ENCODE data around the gene RBPMS2.
A peak's percentile ranks its signal among the peaks of the same experiment; 100 is the strongest.
"Not testable (repeated sequence)": the region's sequence is repeated elsewhere in the genome, so short reads cannot be mapped to it uniquely, and the experiment has no call there.

The RBPMS2 gene

DNA sequence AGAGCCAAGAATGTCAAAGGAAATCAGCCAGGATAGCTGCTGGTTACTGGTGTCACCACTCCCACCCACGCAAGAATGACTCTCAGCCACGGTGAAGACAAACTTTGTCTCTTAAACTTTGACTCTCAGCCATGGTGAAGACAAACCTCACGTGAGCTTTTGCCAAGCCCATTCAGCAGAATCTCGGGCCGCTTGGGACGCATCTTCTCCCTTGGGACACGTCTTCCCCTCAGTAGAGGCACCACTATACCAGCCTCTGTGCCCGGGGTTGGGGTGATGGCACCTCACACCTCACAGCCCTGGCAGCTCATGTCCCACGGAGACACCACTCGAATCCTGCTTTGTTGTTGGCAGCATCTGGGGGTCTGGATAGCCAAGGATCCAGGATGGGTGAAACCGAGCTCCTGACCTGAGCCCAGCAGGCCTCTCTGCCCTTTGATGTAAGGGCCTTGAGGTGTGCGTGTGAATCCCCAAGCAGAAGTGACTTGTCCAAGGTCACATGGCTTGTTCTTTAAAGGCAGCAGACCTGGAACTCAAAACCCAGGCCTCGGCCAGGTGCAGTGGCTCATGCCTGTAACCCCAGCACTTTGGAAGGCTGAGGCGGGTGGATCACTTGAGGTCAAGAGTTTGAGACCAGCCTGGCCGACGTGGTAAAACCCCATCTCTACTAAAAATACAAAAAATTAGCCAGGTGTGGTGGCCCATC lies 21.8 kb downstream of the RBPMS2 start:
- no peak for DNase-seq (ENCODE audit: low spot score)

DNA sequence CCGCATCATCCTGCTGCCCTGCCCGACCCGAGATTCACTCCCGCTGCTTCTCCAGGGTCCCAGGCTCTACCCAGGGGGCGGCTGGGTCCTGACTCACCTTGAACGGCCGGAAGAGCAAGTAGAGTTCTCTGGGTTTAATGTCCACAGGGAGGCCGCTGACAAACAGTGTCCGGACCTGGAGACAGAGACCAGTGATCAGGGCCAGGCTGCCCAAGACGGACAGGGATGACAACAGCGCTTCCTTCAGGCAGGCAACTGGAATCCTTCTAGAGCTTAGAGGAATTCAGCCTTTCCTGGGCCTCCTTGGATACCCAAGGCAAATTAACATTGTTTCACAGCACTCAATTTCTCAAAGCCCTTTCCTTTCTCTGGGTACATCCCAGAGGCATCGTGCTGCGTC lies 23.9 kb downstream of the RBPMS2 start:
- no peak for DNase-seq (ENCODE audit: low spot score)

DNA sequence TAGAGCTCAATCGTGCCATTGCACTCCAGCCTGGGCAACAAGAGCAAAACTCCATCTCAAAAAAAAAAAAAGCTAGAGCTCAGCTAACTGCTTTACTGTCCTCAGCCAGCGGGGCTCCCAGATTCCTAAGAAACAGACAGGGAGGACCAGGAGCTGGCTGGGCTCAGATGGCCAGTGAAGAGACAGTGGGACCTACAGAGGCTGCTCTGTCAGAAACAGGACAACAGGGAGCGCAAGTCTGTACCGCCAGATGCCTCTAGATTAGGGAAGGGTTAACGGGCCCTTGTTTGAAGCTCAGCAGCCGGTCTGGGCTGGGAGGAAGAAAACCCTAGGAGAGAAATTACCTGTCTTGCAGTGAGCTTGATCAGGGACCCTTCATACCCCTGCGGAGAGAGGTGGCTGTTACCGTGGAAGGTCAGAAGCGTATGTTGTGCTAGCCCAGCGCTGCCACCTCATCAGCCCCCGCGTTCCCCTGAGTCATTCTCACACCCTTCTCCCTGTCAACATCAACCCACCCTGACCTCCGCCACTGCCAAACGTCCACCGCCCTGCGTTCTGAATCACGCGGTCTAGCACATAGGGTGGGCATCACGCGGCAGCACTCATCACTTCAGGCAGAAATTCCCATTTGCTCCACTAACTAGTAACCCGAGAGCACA lies 25.3 kb downstream of the RBPMS2 start:
- DNase-seq (ENCODE audit: low spot score): no peak

DNA sequence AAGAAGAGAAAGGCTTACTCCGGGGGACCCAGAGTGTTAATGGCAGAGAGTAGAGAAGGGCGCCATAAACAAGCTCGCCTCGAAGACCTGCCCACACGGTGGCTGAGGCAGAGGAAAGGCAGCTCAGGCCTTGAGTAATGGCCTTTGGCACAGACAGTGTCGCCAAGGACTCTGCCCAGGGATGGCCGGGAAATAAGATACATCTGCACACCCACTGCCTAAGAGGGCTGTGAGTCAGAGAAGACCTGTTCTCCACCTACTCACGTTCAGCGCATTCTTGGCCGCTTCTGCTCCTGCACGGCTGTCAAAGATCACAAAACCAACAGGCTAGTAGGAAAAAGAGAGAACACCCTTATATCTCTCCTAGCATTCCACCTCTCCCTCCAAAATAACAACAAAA lies 26.2 kb downstream of the RBPMS2 start:
- DNase-seq (ENCODE audit: low spot score): no peak

DNA sequence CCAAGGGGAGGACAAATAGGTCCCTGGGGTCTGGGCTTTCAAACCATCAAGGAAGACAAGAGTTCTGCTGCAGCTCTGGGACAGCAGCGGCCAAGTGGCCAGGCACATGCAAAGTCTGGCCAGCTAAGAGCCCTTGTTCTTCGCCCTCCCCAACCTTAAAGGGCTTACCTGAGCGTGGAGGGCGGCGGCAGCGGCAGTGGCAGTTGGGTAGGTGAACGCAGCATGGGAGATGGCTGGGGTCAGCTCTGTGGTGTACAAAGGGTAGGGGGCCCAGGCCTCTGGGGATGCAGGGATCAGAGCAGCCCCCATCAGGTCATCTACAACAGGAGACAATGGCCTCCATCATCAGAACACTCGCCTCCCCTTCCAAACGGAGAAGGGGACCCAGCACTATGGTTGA lies 27.1 kb downstream of the RBPMS2 start:
- no peak for DNase-seq (ENCODE audit: low spot score)

DNA sequence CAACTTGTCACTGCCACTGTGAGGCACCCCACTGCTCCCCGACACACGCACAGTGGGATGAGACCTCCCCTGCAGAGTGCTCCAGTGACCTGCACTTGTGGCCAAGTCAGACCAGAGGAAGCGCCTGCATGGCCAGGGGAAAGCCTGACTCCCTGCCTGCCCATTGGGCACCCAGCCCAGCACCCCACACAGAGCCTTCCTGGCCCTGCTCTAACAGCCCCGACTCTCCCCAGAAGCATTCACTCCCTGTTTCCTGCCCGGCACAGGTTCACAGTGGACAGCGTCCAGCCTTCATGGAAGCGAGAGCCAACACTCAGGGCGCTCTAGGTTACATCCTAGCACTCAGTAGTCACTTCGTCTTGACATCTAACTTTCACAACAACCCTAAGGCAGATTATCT lies 27.8 kb downstream of the RBPMS2 start:
- no peak for DNase-seq (ENCODE audit: low spot score)

DNA sequence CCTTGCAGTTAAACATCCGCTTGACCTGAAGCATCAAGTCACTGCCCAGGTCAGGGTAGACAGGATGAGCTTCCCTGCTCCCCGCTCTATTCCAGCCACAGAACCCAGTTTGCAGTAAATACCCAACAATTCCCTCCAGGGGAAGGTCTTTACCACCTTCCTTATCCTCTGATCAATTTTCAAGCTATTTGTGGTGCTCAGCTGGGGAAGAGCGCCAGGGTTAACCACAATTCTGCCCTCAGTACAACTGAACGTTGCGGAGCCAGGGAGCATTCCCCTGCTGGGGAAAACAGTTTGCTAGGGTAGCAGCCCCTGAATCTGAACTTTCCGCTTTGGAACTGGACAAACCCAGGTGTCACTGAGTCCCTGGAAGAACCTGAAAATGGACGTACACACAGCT lies 28.5 kb downstream of the RBPMS2 start:
- DNase-seq (ENCODE audit: low spot score): no peak

DNA sequence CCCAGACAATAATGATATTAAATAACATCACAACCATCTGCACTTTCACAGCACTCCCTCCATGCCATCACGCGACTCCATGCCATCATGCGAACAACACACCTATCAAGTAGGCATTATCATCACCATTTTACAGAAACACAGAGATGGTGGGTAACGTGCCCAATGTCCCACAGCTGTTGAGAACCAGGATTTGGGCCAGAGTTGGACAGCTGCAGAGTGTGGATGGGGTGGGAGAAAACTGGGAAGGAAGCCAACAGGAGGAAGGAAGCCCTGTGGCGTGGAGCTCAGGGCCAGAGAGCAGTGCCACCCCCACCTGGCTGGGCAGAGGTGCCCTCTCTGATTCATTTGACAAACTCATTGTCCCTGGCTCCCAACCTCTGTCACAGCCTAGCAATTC lies 29.0 kb downstream of the RBPMS2 start:
- no peak for DNase-seq (ENCODE audit: low spot score)

DNA sequence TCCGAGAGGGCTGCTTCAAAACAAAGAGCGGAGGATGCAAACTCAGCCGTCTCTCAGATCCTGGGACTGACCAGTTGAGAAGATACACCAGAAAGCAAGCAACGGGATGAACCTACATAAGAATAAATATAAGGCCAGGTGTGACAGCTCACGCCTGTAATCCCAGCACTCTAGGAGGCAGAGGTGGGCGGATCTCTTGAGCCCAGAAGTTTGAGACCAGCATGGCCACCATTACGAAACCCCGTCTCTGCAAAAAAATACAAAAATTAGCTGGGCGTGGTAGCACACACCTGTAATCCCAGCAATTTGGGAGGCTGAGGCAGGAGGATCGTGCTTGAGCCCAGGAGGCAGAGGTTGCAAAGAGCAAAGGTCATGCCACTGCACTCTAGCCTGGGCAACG lies 31.7 kb downstream of the RBPMS2 start:
- DNase-seq (ENCODE audit: low spot score): no peak

DNA sequence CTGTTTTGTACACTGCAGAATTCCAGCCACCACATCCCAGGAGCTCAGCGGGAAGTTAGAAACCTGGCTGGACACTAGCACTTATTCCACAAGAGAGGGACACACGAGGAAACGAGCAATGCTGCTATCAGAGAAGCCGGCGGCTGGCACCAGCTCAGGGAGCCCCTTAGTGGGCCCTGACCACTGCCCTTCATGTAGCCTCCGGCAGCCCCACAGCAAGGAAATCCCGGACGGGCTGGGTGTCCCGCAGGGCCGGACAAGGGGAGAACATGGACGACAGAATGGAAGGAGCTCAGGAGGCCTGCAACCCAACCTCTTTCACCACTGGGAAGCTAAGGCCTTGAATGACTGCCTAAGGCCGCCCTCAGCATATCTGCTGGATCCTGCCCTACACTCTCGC lies 32.5 kb downstream of the RBPMS2 start:
- no peak for DNase-seq (ENCODE audit: low spot score)

DNA sequence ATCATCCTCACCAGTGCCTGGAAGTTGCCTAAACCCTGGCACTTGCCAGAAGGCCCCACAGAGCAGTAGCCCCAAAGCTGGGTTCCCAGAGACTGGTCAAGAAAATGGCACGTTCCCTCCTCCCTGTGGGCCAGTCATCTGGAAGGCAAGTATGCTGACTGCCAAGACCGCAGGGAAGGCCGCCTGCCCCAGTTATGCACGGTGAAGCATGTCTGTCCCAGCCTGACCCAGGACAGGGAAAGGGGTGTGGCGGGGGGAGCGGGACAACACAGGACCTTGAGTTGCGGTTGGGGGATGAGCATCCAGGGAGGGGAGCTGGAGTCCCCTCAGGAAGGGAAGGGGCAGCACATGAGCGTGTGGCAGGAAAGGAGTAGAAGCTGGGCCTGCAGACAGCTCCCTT lies 33.0 kb downstream of the RBPMS2 start:
- no peak for DNase-seq (ENCODE audit: low spot score)

DNA sequence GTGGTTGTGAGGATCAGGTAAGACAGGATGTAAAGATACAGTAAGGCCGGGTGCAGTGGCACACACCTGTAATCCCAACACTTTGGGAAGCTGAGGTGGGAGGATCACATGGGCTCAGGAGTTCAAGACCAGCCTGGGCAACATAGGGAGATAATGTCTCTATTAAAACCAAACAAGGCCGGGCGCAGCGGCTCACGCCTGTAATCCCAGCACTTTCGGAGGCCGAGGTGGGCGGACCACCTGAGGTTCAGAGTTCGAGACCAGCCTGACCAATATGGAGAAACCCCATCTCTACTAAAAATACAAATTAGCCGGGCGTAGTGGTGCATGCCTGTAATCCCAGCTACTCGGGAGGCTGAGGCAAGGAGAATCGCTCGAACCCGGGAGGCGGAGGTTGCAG lies 33.7 kb downstream of the RBPMS2 start:
- DNase-seq (ENCODE audit: low spot score): not testable (repeated sequence)

DNA sequence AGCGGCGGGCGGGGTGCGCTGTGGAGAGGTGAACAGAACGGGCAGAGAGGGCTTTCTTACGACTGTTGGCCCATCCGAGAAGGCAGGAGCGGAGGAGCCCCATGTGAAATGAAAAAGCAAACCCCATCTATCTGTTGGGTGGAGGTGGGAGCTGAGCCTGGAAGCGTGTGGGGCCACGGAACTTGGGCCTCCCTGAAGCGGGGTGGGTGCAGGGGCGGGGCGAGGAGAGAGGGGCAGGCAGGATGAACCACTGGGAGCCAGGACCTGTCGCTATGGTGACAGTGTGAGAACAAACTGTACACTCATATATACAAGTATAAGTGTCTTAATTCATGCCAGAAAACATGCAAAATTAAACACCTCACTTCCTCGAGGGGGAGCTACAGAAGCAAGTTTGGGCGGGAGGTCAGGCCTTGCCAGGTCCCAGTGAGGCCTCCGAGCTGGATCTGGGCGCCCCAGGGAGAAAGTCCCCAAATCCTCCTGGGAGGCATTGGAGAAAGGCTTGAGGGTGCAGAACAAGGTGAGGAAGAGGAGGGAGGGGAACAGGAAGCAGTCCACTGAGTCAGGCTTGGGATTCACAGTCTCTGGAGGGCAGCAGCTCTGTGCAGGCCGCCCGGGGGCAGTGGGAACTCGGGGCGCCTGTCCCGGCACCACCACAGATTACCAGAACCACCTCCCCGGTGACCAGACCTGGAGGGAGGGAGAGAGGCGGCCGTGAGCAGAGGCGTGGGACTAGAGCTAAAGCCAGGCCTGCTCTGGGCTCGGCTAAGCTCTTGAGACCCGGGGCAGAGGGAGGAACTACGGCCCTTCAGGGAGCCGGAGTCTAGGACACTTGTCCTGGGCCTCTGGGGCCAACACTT lies 34.8 kb downstream of the RBPMS2 start:
- DNase-seq (ENCODE audit: low spot score): peak; percentile 74

DNA sequence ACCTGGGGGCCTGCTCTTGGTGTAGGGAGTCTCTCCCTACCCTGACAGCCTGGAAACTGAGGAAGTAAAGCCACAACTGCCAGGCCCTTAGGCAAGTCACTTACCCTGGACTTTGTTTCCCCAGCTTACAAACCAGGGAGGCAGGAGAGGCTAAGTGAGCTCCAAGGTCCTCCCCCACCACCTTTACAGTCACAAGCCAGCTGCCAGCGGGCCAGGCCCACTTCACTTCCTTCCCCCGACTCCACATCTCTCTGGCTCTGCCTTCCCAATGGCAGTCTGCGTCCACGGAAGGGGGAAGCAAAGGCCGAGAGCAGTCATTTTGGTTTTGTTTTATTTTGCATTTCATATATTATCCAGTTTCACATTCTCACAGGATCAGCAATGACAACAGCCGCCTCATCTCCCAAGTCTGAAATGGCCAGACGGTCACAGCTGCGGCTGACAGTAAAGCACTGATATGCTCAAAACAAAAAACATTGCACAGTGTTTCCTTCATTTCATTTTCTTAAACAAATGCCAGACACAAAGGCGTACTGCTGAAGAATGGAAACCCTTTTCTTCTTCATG lies 35.7 kb downstream of the RBPMS2 start:
- DNase-seq (ENCODE audit: low spot score): no peak

DNA sequence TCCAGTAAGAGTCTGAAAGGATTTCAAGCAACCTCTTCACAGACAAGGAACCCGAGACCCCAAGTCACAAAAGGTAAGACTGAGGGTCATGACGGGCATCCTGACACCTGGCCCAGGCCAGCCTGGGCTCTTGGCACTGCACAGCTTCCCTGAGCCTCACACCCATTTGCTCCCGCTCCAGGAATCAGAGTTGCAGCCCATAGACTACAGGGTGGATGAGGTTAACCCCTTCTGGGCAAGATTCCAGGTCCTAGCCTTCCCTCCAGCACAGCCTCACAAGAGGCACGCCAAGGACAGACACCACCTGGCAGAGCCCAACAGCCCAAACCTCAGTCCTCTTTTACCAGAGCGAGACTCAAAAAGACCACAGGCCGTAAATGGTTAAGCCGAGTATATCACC lies 36.2 kb downstream of the RBPMS2 start:
- DNase-seq (ENCODE audit: low spot score): no peak

DNA sequence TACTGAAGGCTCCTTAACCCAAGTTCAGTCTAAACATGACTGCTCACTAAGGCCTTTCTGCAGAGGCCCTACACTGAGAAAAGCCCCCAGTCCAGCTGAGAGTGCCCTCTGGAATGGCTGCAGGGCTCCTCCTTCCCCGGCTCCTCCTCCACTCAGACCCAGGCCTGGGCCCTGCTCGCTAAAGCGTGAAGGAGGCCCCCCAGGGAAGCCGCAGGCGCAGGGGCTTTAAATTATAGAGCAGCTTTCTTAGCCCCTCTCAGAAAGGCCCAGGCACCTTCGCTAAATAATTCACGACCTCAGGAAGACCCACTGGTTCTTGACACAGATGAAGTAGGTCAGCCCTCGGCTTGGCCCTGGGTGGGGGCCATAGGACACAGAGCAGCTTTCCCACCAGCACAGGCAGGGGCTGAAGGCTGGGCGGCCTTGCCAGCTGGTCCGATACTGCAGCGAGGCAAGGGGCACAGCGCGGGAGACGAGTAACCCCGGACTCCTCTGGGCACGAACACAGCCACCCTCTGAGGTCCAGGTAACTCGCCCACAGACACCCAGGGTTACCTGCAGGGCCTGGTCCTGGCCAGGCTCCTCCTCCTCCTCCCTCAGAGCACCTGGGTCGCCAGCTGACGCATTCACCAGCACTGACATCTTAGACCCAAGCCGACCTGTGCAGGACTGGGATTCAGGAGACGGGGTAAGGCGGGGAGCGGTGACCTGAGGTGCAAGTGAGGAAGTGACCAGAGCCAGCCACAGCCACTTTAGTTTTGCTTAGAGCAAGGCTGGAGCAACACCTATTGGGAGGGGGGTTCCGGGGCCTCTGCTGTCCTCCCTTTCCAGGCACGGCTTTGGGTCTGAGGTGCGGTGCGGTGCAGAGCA lies 36.9 kb downstream of the RBPMS2 start:
- no peak for DNase-seq (ENCODE audit: low spot score)

DNA sequence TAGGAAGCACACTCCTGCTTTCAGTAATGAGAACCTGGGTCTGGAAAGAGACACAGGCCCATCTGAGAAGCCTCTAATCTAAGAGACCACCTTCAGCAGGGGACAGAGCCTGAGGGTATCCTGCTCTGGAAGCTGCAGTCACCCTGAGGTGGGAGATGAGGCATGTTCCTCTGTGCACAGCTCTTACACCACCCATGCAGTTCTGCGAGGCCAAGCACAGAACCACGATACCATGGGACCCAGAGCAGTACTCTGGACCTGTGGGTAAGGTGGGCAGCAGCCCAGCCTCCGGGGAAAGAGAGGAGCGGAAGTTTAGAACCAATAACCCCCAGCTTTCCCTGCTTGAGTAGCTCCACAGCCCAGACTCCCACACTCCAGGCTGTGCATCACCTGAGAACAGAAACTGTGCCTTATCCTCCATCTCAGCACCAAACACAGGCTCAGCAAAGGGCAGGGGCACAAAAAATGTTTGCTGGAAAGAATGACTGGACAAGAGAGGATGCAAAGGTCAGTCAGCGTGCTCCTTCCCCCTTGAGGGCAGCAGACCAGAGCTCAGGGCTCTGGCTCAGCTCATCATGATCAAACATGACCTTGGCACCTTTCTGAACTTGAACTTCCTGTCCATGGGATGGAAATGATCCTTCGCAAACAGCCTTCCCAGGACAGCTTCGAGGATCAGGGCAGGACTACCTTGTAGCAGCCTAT lies 43.1 kb downstream of the RBPMS2 start:
- no peak for DNase-seq (ENCODE audit: low spot score)

DNA sequence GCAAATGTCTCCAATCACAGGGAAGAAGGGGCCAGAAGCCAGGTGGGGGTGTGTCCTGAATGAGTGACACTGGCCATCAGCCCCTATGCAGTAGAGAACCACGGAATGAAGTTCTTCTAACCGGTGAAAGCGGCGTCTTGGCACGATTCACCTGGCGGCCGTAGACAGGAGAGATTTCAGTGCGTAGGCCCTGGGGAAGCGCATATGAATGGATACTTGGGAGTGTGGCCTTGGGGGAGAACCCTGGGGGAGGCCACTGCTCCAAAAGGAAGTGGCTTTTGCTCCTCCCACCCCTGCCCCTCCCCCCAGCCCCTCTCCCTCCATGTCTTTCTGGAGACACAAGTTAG lies 43.6 kb downstream of the RBPMS2 start:
- DNase-seq (ENCODE audit: low spot score): no peak

DNA sequence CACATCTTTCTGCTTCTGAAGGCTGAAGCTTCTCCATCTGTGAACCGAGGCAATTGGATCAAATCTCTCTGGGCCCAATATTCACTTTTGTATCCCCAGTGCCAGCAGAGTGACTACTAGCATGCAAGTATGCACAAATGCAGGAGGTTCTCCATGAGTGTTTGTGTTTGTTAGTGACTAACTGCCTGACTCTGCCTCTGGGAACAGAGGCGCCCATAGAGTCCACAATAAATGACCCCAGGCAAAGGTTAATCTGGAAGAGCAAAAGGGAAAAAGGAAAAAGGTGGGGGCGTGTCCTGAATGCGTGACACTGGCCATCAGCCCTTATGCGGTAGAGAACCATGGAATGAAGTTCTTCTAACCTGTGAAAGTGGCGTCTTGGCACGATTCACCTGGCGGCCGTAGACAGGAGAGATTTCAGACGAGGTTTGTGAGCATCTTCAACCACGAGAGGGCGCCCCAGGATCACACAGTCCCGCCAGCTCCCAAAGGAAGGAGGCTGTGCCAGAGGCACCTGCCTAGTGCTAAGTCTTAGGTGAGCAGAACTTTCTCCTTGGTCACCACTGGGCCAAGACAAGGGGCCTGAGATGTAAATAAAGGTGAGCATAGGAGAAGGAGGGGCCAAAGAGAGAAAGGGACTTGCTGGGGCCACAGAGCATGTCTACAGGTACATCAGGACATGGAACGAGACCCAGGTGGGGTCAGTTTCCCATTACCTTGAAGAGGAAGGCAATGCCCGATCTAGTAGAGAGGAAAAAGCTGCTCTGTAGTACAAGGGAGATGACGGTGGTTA lies 44.2 kb downstream of the RBPMS2 start:
- peak; percentile 82 for DNase-seq (ENCODE audit: low spot score)

DNA sequence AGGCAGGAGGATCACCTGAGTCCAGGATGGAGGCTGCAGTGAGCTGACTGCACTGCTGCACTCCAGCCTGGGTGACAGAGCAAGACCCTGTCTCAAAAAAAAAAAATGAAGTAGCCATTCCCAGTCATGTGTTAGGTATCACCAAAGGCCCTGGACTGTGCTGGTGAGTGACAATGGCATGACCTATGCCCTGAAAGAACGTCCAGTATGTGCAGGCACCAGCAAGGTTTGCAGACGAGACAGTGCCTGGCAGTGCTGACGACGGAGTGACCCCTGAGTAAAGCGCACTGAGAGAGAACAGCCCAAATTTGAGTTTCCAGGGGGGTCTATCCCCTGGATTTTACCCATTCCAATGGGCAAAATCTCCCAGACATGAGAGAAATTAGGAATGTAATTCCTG lies 45.2 kb downstream of the RBPMS2 start:
- DNase-seq (ENCODE audit: low spot score): peak; percentile 13
